Mesendoderm (in vitro differentiated cells): ENCODE data around the gene OR6C70.
"Not testable (repeated sequence)": the region's sequence is repeated elsewhere in the genome, so short reads cannot be mapped to it uniquely, and the experiment has no call there.

Source experiments
- DNase-seq: peaks from one replicate; pipeline ENCODE4 v3.0.0; 2013
- H2AK5ac ChIP-seq: 2 replicates; pipeline ENCODE4 v1.6.1; 2013; ENCODE audit warnings: low read length, inconsistent platforms
- H2BK120ac ChIP-seq: 2 replicates; pipeline ENCODE4 v1.6.1; 2013; ENCODE audit warnings: low read depth, mild to moderate bottlenecking, low read length, moderate library complexity, mixed read lengths
- H2BK15ac ChIP-seq: replicated peaks from 2 replicates; pipeline ENCODE4 v1.6.1; 2013; ENCODE audit warnings: low read depth, mild to moderate bottlenecking, moderate library complexity
- H2BK5ac ChIP-seq: 2 replicates; pipeline ENCODE4 v1.6.1; 2013; ENCODE audit warnings: low read length, inconsistent platforms
- H3K18ac ChIP-seq: 2 replicates; pipeline ENCODE4 v1.6.1; 2013; ENCODE audit warnings: mild to moderate bottlenecking, low read length, mixed read lengths
- H3K23ac ChIP-seq: one replicate; pipeline ENCODE4 v1.6.1; 2013; ENCODE audit warnings: low read length
- H3K27ac ChIP-seq: 2 replicates; pipeline ENCODE4 v1.5.1; 2013; ENCODE audit warnings: low read depth, mild to moderate bottlenecking, inconsistent platforms, low read length, moderate library complexity
- H3K27me3 ChIP-seq: 2 replicates; pipeline ENCODE4 v1.6.1; 2013; ENCODE audit warnings: low read length, control low read depth, mild to moderate bottlenecking, inconsistent platforms; ENCODE audit not compliant: insufficient read depth, poor library complexity
- H3K36me3 ChIP-seq: 2 replicates; pipeline ENCODE4 v1.6.1; 2013; ENCODE audit warnings: low read length, inconsistent platforms; ENCODE audit not compliant: control insufficient read depth, insufficient read depth
- H3K4ac ChIP-seq: one replicate; pipeline ENCODE4 v1.6.1; 2013; ENCODE audit warnings: low read depth, mild to moderate bottlenecking, low read length, moderate library complexity
- H3K4me1 ChIP-seq: 2 replicates; pipeline ENCODE4 v1.6.1; 2013; ENCODE audit warnings: low read depth, low read length, inconsistent platforms; ENCODE audit not compliant: control insufficient read depth
- H3K4me2 ChIP-seq: 2 replicates; pipeline ENCODE4 v1.6.1; 2013; ENCODE audit warnings: low read length
- H3K4me3 ChIP-seq: 2 replicates; pipeline ENCODE4 v1.5.1; 2013; ENCODE audit warnings: mild to moderate bottlenecking, low read length
- H3K56ac ChIP-seq: one replicate; pipeline ENCODE4 v1.6.1; 2013; ENCODE audit warnings: low read length
- H3K79me1 ChIP-seq: 2 replicates; pipeline ENCODE4 v1.6.1; 2013; ENCODE audit warnings: low read length, inconsistent platforms
- H3K79me2 ChIP-seq: 2 replicates; pipeline ENCODE4 v1.6.1; 2013; ENCODE audit warnings: mild to moderate bottlenecking, low read length; ENCODE audit not compliant: control insufficient read depth, insufficient read depth
- H3K9ac ChIP-seq: 2 replicates; pipeline ENCODE4 v1.6.1; 2013; ENCODE audit warnings: low read length, inconsistent platforms
- H4K5ac ChIP-seq: one replicate; pipeline ENCODE4 v1.6.1; 2013; ENCODE audit warnings: low read length
- H4K8ac ChIP-seq: one replicate; pipeline ENCODE4 v1.6.1; 2013; ENCODE audit warnings: low read depth, mild to moderate bottlenecking, control low read depth, low read length, moderate library complexity
- WGBS: extraction: QIAGEN DNeasy Blood & Tissue Kit; methylation state at CpG from one replicate; pipeline ENCODE4 v1.1.7; 2013; ENCODE audit warnings: low lambda C conversion rate, missing lambda C conversion rate; ENCODE audit not compliant: insufficient coverage; ENCODE audit errors: extremely low coverage; 5-methylcytosine and 5-hydroxymethylcytosine counted together

The OR6C70 gene

DNA sequence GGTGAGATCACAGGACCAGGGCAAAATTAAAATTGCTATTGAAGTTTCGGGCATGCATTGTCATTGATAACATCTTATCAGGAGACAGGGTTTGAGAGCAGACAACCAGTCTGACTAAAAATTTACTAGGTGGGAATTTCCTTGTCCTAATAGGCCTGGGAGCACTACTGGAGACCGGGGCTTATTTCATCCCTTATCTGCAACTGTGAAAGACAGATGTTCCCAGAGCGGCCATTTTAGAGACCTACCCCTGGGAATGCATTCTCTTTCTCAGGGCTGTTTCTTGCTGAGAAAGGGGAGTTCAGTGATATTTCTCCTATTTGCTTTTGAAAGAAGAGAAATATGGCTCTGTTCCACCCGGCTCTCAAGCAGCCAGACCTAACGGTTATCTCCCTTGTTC, 28.7 kb downstream of the OR6C70 start:
- H3K27me3 ChIP-seq, H3K18ac ChIP-seq, H3K56ac ChIP-seq, H3K4me3 ChIP-seq, H3K27ac ChIP-seq, H2AK5ac ChIP-seq, H3K9ac ChIP-seq, H3K36me3 ChIP-seq, H3K4ac ChIP-seq, H3K79me1 ChIP-seq, H3K79me2 ChIP-seq, H4K5ac ChIP-seq, H3K4me1 ChIP-seq, H3K4me2 ChIP-seq, H2BK120ac ChIP-seq, H2BK15ac ChIP-seq, H2BK5ac ChIP-seq, H4K8ac ChIP-seq, H3K23ac ChIP-seq: not testable (repeated sequence)
- WGBS = no CpG with 5 or more reads among the region's 5 CpGs
- DNase-seq = peak; percentile 6

DNA sequence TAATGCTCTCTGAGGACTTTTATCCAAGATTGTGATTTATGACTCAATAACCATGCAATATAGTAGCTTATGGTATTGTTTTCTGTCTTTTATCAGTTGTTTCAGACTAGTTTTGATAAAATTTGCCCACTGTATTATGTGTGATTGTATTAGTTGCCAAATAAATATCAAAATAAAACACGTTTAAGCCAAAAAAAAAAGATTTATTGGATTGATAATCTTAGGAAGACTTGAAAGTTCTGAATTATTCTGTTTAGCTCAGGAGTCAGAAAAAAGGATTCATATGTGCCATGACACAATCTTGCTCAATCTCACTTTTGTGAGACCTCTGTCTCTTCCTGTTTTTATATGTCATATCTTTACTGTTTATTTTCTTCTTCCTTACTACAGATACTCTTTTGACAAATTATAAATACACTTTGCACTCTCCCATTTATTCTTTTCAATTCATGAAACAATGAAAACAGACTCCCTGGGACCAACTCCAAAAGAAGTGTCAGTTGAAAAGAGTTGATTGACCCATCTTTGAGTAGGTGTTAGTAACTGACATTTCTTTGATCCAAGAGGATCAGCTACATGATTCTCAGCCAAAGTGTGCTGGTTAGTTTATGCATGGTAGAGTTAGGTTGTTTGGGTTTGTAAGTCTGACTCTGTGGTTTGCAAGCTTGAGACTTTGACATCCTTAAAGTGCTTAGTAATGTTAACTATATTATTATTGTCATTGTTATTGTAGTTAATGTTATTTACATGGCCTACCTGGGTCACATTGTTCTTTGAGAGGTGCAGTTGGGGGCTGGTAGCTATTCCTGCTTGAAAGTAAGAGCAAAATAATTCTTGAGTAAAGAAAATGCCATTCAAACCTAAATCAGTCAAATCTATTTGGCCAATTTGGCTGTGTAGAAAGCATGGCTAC, 41.4 kb downstream of the OR6C70 start:
- Histone ChIP-seq H3K36me3 (no peaks in the 10 kb centered on the region), H3K79me1 (no peaks in the 10 kb centered on the region), H3K27me3 (no peaks in the 10 kb centered on the region), H3K4me1 (no peaks in the 10 kb centered on the region), H3K56ac (no peak overlapping the region), H4K5ac (no peak overlapping the region), H2BK15ac (no peak overlapping the region), H2AK5ac (no peak overlapping the region), H3K27ac (no peak overlapping the region), H3K4me3 (no peak overlapping the region), H3K4me2 (no peak overlapping the region), H3K23ac (no peak overlapping the region), H2BK120ac (no peak overlapping the region), H3K9ac (no peak overlapping the region), H3K4ac (no peak overlapping the region), H3K79me2 (no peaks in the 10 kb centered on the region), H2BK5ac (no peak overlapping the region), H3K18ac (no peak overlapping the region), H4K8ac (no peak overlapping the region)
- WGBS = no CpG with 5 or more reads among the region's 1 CpG
- no peak for DNase-seq

DNA sequence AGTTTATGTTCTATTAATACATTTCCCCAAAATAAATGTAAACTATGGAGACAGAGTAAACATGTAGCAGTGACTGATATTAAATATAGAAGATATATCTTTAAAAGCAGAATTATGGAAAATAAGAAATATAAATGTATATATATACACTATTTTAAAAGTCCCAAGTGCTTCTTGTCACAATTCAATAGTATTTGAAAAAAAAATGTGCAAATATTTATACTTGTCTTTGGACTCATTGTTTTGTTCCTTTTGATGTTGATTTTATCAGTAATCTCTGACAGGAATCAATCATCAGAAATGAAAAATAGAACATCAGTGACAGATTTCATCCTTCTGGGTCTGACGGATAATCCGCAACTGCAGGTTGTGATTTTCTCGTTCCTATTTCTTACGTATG, 44.0 kb downstream of the OR6C70 start, which contains the start of gene OR6C76:
TSS of gene OR6C76 (plus strand) at position 301 of the 400 bp plus-strand sequence. CDS start at position 301, 0 bp downstream.
- H3K4me2 ChIP-seq = no peak within 1 kb of the TSS
- H3K9ac ChIP-seq = no peak within 1 kb of the TSS
- no peak within 1 kb of the TSS for H2BK15ac ChIP-seq
- no peaks in the 10 kb centered on the region for H3K4me1 ChIP-seq
- DNase-seq = no peak
- H3K56ac ChIP-seq = no peak within 1 kb of the TSS
- no CpG with 5 or more reads among the region's 4 CpGs for WGBS
- H4K8ac ChIP-seq = no peak within 1 kb of the TSS
- no peak within 1 kb of the TSS for H4K5ac ChIP-seq
- no peak within 1 kb of the TSS for H3K4ac ChIP-seq
- H3K18ac ChIP-seq = no peak within 1 kb of the TSS
- no peaks in the 10 kb centered on the region for H3K79me2 ChIP-seq
- no peak within 1 kb of the TSS for H2BK120ac ChIP-seq
- no peak within 1 kb of the TSS for H3K4me3 ChIP-seq
- H3K36me3 ChIP-seq = no peaks in the 10 kb centered on the region
- H2BK5ac ChIP-seq = no peak within 1 kb of the TSS
- H3K79me1 ChIP-seq = no peaks in the 10 kb centered on the region
- H2AK5ac ChIP-seq = no peak within 1 kb of the TSS
- H3K27ac ChIP-seq = no peak within 1 kb of the TSS
- H3K23ac ChIP-seq = no peak within 1 kb of the TSS
- H3K27me3 ChIP-seq = no peaks in the 10 kb centered on the region

DNA sequence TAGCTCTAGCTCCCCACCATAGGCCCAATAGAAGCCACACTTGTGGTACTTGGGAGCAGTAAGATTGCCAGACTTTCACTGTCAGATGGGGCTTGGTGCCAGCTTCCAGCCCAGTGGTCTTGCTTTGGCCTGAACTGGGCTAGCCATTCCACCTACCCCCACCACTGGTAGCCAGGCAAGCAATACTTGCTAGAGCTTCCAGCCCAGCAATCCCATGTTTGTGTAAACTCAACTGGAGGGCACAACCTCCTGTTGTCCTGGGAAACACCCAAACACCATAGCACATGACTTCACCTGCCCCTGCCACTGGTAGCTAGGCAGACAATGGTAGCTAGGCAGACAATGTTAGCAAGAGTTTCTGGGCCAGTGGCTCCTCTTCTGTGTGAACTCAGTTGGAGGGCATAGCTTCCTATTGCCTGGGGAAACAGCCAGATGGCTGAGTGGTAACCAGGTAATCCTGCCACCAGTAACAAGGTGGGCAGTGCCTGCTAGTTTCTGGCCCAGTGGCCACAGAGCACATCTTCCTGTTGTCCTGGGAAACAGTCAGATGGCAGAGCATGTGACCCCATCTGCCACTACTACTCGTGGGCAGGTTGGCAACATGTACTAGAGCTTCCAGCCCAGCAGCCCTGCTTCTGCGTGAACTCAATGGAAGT, 49.5 kb downstream of the OR6C70 start:
- H4K5ac ChIP-seq = no peak overlapping the region
- no peak overlapping the region for H3K23ac ChIP-seq
- no peak overlapping the region for H2BK120ac ChIP-seq
- no peak overlapping the region for H3K9ac ChIP-seq
- no peaks in the 10 kb centered on the region for H3K79me1 ChIP-seq
- H3K56ac ChIP-seq = no peak overlapping the region
- no peak overlapping the region for H2AK5ac ChIP-seq
- DNase-seq = peak; percentile 31
- H3K79me2 ChIP-seq = no peaks in the 10 kb centered on the region
- H3K27ac ChIP-seq = no peak overlapping the region
- H3K4me3 ChIP-seq = no peak overlapping the region
- no peak overlapping the region for H2BK15ac ChIP-seq
- no peaks in the 10 kb centered on the region for H3K4me1 ChIP-seq
- H3K4me2 ChIP-seq = no peak overlapping the region
- H2BK5ac ChIP-seq = no peak overlapping the region
- no peaks in the 10 kb centered on the region for H3K36me3 ChIP-seq
- no CpG with 5 or more reads among the region's 2 CpGs for WGBS
- H3K27me3 ChIP-seq = no peaks in the 10 kb centered on the region
- no peak overlapping the region for H4K8ac ChIP-seq
- no peak overlapping the region for H3K18ac ChIP-seq
- no peak overlapping the region for H3K4ac ChIP-seq
